ENCODE measurements around the gene USP15. TPM values are rescaled to one million over a fixed set of nuclear protein-coding genes. Genes with fewer than 3 reads are reported as not detected.

The USP15 gene
- total and polyA plus RNA-seq, 2 donors (not counting 3 experiments of a cell fraction or from before 2014, with no cell fraction given) = 20.0 to 61.8 TPM

GRCh38 chr12:62458626-62459025, 198.4 kb downstream of the USP15 start:
- Histone ChIP-seq H2AFZ (ENCODE audit: low read depth, low read length) (no peak overlapping the region), H3K36me3 (ENCODE audit: control insufficient read depth in 2 of 2, extremely low read depth in 1 of 2, insufficient read depth in 2 of 2, low read length in 2 of 2) (no peaks in the 10 kb centered on the region), H3K9me3 (replicated peaks; ENCODE audit: control insufficient read depth, insufficient read depth, low read length) (no peaks in the 10 kb centered on the region), H3K4me1 (ENCODE audit: control insufficient read depth, extremely low read depth, insufficient read depth, low read length) (no peaks in the 10 kb centered on the region), H3K27me3 (ENCODE audit: control insufficient read depth in 2 of 2, insufficient read depth in 2 of 2, low read length in 2 of 2) (peaks cover 2 to 6% of the 10 kb centered on the region in 2 experiments), H3K4me3 (replicated peaks in 1 of 3; ENCODE audit: insufficient read depth in 1 of 3, low read depth in 1 of 3, low read length in 3 of 3) (no peak overlapping the region), H3K79me2 (ENCODE audit: control insufficient read depth, insufficient read depth, low read length) (no peaks in the 10 kb centered on the region), H3K27ac (ENCODE audit: insufficient read depth, low read depth, low read length) (no peak overlapping the region), H3K4me2 (ENCODE audit: insufficient read depth, low read length) (no peak overlapping the region), H3K9me1 (replicated peaks; ENCODE audit: control insufficient read depth, extremely low read depth, insufficient read depth, low read length) (no peaks in the 10 kb centered on the region), H3K9ac (replicated peaks; ENCODE audit: extremely low read depth, insufficient read depth, low read length) (no peak overlapping the region), H4K20me1 (replicated peaks; ENCODE audit: control insufficient read depth, extremely low read depth, insufficient read depth, low read length) (no peaks in the 10 kb centered on the region)
- FAIRE-seq = no peak
- ChIA-PET POLR2A (no interaction called here), CTCF (interaction anchor here (1.0 to 2.1 kb wide), 4 partner anchors 9 to 341 kb away, joined by 3 to 6 read pairs (median 4); partner anchors contain the start of gene MON2)
- TF ChIP-seq GATA2 (IDR thresholded peaks at IDR 0.05; ENCODE audit: insufficient read depth, insufficient read length, low read depth, low read length) = no peak
- TF ChIP-seq EZH2 (IDR thresholded peaks at IDR 0.05; ENCODE audit: borderline replicate concordance, low read depth, low read length, severe bottlenecking) = no peak
- TF ChIP-seq POLR2A (IDR thresholded peaks at IDR 0.05; ENCODE audit: low read depth, low read length) = no peak
- TF ChIP-seq MYC (IDR thresholded peaks at IDR 0.05; ENCODE audit: low read depth, low read length) = no peak
- TF ChIP-seq FOS (IDR thresholded peaks at IDR 0.05; ENCODE audit: borderline replicate concordance, insufficient read depth, low read length) = no peak
- TF ChIP-seq CTCF (IDR thresholded peaks at IDR 0.05; ENCODE audit: extremely low read depth in 1 of 2, insufficient read depth in 1 of 2, low read depth in 1 of 2, low read length in 2 of 2) = no peak
- no peak for TF ChIP-seq MAX (IDR thresholded peaks at IDR 0.05; ENCODE audit: insufficient read depth, insufficient read length)
- TF ChIP-seq POLR2AphosphoS5 (IDR thresholded peaks at IDR 0.05; ENCODE audit: insufficient read depth, low read depth, low read length) = no peak
- TF ChIP-seq JUN (IDR thresholded peaks at IDR 0.05; ENCODE audit: borderline replicate concordance, insufficient read depth, insufficient read length, low read depth) = no peak
- dilution Hi-C loops (cut with MboI; ENCODE audit: extremely low pct_ligation_motif_present, low sequenced_read_pairs) (no loop called here), intact Hi-C loops (cut with micrococcal nuclease) (no loop called here)
- no TSS peak for BruUV-seq (replicated peaks)
- no peak for DNase-seq (ENCODE audit: low read depth, low spot score)

Data from endothelial cell of umbilical vein (primary cell).